ENCODE measurements around the gene L1TD1. TPM values are rescaled to one million over a fixed set of nuclear protein-coding genes. Genes with fewer than 3 reads are reported as not detected.

Gene L1TD1
- total and polyA plus RNA-seq, 2 of the 13 experiments (the other 11 are each of a cell fraction or from before 2014, with no cell fraction given) = not detected

DNA sequence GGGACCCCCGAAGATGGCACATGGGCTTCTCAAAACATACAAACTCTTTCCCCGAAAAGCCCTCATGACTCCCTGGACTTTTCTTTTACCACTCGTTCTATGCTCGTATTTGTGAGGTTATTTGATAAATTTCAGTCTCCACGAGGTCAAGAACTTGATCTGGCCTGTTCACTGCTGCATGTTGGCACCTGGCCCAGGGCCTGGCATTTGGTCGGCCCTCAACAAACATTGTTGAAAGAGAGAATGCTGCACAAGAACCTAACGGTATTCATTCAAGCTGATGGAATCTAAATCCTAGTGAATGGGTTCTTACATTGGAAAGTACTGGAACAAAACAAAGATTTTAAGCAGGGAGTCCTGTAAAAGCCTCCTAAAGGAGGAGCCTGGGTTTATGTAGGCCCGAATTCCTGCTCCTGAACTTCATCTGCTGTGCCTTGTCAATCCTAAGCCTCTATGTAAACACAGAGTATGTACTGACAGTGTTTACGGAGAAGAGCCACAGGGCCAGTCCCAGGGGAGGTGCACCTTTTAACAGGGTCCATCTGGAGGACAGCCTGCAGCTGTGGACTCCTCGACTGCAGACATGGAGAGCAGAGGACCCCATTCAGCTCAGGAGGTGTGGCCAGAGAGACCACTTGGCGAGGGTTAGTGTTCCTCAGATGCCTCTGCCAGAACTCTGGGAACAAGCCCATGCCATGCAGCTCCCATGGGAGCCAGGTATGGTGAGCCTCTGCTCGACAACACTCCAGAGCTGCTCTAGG, 46.9 kb downstream of the L1TD1 start (continued):
- TF ChIP-seq ZNF577 (CRISPR knock-in tag; IDR thresholded peaks at IDR 0.05; ENCODE audit: borderline replicate concordance, low read depth) = no peak
- TF ChIP-seq, protein P1, sequence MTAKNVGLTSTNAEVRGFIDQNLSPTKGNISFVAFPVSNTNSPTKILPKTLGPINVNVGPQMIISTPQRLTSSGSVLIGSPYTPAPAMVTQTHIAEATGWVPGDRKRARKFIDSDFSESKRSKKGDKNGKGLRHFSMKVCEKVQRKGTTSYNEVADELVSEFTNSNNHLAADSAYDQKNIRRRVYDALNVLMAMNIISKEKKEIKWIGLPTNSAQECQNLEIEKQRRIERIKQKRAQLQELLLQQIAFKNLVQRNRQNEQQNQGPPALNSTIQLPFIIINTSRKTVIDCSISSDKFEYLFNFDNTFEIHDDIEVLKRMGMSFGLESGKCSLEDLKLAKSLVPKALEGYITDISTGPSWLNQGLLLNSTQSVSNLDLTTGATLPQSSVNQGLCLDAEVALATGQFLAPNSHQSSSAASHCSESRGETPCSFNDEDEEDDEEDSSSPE (CRISPR knock-in tag; IDR thresholded peaks at IDR 0.05) = peak; percentile 13; the same call in 1 of the 2 replicates
- TF ChIP-seq, protein P2, sequence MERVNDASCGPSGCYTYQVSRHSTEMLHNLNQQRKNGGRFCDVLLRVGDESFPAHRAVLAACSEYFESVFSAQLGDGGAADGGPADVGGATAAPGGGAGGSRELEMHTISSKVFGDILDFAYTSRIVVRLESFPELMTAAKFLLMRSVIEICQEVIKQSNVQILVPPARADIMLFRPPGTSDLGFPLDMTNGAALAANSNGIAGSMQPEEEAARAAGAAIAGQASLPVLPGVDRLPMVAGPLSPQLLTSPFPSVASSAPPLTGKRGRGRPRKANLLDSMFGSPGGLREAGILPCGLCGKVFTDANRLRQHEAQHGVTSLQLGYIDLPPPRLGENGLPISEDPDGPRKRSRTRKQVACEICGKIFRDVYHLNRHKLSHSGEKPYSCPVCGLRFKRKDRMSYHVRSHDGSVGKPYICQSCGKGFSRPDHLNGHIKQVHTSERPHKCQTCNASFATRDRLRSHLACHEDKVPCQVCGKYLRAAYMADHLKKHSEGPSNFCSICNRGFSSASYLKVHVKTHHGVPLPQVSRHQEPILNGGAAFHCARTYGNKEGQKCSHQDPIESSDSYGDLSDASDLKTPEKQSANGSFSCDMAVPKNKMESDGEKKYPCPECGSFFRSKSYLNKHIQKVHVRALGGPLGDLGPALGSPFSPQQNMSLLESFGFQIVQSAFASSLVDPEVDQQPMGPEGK (CRISPR knock-in tag; IDR thresholded peaks at IDR 0.05) = peak; percentile 76
- 0 out of 2 replicates have a peak, but pooled peaks have one; percentile 47 for TF ChIP-seq HHEX (CRISPR knock-in tag; IDR thresholded peaks at IDR 0.05)
- no peak for TF ChIP-seq KDM4B (CRISPR knock-in tag; IDR thresholded peaks at IDR 0.05)
- TF ChIP-seq, protein P3, sequence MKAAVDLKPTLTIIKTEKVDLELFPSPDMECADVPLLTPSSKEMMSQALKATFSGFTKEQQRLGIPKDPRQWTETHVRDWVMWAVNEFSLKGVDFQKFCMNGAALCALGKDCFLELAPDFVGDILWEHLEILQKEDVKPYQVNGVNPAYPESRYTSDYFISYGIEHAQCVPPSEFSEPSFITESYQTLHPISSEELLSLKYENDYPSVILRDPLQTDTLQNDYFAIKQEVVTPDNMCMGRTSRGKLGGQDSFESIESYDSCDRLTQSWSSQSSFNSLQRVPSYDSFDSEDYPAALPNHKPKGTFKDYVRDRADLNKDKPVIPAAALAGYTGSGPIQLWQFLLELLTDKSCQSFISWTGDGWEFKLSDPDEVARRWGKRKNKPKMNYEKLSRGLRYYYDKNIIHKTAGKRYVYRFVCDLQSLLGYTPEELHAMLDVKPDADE (CRISPR knock-in tag; IDR thresholded peaks at IDR 0.05) = no peak
- TF ChIP-seq HNRNPL (IDR thresholded peaks at IDR 0.05; ENCODE audit: low read depth, low read length) = 0 out of 2 replicates have a peak, but pooled peaks have one; percentile 65
- TF ChIP-seq CBX2 (IDR thresholded peaks at IDR 0.05; ENCODE audit: low read depth, low read length) = no peak
- TF ChIP-seq CBX2 (CRISPR knock-in tag; IDR thresholded peaks at IDR 0.05; ENCODE audit: low read depth) = no peak
- peak; percentile 63; the same call in 1 of the 2 replicates for TF ChIP-seq ZNF205 (CRISPR knock-in tag; IDR thresholded peaks at IDR 0.05)
- no peak for TF ChIP-seq EEA1 (CRISPR knock-in tag; IDR thresholded peaks at IDR 0.05; ENCODE audit: borderline replicate concordance)
- TF ChIP-seq, protein P4, sequence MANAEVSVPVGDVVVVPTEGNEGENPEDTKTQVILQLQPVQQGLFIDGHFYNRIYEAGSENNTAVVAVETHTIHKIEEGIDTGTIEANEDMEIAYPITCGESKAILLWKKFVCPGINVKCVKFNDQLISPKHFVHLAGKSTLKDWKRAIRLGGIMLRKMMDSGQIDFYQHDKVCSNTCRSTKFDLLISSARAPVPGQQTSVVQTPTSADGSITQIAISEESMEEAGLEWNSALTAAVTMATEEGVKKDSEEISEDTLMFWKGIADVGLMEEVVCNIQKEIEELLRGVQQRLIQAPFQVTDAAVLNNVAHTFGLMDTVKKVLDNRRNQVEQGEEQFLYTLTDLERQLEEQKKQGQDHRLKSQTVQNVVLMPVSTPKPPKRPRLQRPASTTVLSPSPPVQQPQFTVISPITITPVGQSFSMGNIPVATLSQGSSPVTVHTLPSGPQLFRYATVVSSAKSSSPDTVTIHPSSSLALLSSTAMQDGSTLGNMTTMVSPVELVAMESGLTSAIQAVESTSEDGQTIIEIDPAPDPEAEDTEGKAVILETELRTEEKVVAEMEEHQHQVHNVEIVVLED (CRISPR knock-in tag; IDR thresholded peaks at IDR 0.05; ENCODE audit: borderline replicate concordance) = no peak
- TF ChIP-seq ZNF180 (CRISPR knock-in tag; IDR thresholded peaks at IDR 0.05; ENCODE audit: borderline replicate concordance, low read depth) = no peak
- no peak for TF ChIP-seq ZNF24 (IDR thresholded peaks at IDR 0.05)
- peak; percentile 83 for TF ChIP-seq ZMYM3 (CRISPR knock-in tag; IDR thresholded peaks at IDR 0.05)
- 0 out of 2 replicates have a peak, but pooled peaks have one; percentile 25 for TF ChIP-seq ELF4 (CRISPR knock-in tag; IDR thresholded peaks at IDR 0.05; ENCODE audit: borderline replicate concordance)
- TF ChIP-seq, protein P5, sequence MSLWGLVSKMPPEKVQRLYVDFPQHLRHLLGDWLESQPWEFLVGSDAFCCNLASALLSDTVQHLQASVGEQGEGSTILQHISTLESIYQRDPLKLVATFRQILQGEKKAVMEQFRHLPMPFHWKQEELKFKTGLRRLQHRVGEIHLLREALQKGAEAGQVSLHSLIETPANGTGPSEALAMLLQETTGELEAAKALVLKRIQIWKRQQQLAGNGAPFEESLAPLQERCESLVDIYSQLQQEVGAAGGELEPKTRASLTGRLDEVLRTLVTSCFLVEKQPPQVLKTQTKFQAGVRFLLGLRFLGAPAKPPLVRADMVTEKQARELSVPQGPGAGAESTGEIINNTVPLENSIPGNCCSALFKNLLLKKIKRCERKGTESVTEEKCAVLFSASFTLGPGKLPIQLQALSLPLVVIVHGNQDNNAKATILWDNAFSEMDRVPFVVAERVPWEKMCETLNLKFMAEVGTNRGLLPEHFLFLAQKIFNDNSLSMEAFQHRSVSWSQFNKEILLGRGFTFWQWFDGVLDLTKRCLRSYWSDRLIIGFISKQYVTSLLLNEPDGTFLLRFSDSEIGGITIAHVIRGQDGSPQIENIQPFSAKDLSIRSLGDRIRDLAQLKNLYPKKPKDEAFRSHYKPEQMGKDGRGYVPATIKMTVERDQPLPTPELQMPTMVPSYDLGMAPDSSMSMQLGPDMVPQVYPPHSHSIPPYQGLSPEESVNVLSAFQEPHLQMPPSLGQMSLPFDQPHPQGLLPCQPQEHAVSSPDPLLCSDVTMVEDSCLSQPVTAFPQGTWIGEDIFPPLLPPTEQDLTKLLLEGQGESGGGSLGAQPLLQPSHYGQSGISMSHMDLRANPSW (CRISPR knock-in tag; IDR thresholded peaks at IDR 0.05; ENCODE audit: borderline replicate concordance) = 0 out of 2 replicates have a peak, but pooled peaks have one; percentile 49
- TF ChIP-seq ZNF629 (CRISPR knock-in tag; conservative IDR thresholded peaks at IDR 0.05) = peak; percentile 25; the same call in 1 of the 2 replicates
- no peak for TF ChIP-seq ZMYM2 (CRISPR knock-in tag; IDR thresholded peaks at IDR 0.05)
- 0 out of 2 replicates have a peak, but pooled peaks have one; percentile 31 for TF ChIP-seq FOSL2 (CRISPR knock-in tag; IDR thresholded peaks at IDR 0.05)
- no peak for TF ChIP-seq ZNF367 (CRISPR knock-in tag; IDR thresholded peaks at IDR 0.05; ENCODE audit: borderline replicate concordance)
